Jurkat, Clone E6-1 (cell line): ENCODE results near the gene COL6A1.
"Not testable (repeated sequence)": the region's sequence is repeated elsewhere in the genome, so short reads cannot be mapped to it uniquely, and the experiment has no call there.

Source experiments
- DNase-seq: peaks from one replicate; pipeline ENCODE4 v3.0.0-alpha.2; 2011; ENCODE audit warnings: low read depth, low spot score
- H3K4me3 ChIP-seq: 2 replicates; pipeline ENCODE4 v1.5.1; 2011; ENCODE audit warnings: mild to moderate bottlenecking, low read length, control low read depth, moderate library complexity

Gene COL6A1

DNA sequence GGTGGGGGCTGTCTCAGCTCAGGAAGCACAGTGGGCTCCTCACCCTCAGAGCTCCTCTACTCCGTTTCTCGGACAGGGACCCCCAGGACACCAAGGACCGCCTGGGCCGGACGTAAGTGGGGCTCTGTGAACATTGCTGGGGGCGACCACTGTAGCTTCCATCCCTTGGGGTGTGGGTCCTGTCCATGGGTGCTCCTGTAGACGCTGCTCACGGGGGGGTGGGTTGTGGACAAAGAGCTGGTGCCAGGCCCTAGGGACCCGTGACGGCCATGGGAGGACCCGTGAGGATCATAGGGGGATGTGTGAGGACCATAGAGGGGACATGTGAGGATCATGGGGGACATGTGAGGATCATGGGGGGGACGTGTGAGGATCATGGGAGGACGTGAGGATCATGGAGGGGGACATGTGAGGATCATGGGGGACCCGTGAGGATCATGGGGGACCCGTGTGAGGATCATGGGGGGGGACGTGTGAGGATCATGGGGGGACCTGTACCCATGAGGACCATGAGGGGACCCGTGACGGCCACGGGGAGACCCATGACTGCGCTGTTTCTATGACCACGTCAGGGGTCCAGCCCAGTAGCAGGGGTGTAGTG is 18.1 kb downstream of the COL6A1 start:
- H3K4me3 ChIP-seq: no peak overlapping the region
- no peak for DNase-seq

DNA sequence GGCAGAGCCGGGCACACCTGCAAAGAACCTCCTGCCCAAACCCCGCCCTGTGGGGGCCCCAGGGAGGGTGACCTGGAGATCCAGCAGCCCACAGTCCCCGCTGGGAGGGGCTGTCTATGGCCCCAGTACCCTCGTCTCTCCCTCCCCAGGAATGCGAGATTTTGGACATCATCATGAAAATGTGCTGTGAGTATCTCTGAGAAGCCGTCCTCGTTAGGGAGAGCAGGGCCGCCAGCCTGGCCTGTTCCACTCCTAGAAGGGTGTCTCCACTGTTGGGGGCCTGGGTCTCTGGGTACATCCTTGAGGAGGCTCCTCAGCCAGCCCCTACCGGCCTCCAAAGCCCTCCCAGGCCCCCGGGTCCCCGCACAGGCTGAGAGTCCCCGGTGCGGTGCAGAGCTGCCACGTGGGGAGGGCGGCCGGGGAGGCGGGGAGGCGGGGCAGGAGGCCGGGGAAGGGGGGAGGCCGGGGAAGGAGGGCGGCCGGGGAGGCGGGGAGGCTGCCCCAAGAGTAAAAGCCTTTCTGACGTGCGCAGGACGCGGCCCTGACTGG is 18.7 kb downstream of the COL6A1 start:
- no peak overlapping the region for H3K4me3 ChIP-seq
- DNase-seq: no peak

DNA sequence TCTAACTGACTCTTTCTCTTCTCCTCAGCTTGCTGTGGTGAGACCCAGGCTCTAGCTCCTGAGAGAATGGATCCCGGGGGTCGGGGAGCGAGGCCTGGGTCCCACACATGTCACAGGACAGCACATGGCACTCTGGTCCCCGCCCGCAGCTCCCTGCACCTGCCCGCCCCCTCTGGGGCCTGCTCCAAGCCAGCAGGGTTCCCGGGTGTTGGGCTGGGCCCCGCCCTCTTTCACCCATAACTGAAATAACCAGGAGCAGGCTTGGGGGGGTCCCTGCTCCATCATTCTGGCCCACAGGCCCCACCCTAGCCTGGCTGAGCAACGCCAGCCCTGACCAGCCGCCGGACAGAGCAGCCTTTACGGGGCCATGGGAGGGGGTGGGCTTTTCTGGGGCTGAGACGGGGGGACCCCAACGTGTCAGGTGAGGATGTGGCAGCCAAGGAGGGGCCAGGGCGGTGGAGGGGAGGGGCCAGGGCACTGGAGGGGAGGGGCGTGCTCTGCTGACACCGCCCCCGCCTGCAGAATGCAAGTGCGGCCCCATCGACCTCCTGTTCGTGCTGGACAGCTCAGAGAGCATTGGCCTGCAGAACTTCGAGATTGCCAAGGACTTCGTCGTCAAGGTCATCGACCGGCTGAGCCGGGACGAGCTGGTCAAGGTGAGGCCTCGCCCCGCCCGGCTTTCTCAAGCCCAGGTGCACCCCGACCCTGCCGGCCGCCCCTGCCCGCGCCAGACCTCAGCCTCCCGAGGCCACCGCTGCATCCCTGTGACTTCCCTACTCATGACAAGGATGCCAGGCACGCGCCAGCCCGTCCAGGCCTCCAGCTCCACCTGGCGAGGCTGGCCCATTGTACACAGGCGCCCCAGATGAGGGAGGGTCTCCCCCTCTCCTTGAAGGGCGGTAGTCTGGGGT is 19.4 kb downstream of the COL6A1 start:
- no peak for DNase-seq

DNA sequence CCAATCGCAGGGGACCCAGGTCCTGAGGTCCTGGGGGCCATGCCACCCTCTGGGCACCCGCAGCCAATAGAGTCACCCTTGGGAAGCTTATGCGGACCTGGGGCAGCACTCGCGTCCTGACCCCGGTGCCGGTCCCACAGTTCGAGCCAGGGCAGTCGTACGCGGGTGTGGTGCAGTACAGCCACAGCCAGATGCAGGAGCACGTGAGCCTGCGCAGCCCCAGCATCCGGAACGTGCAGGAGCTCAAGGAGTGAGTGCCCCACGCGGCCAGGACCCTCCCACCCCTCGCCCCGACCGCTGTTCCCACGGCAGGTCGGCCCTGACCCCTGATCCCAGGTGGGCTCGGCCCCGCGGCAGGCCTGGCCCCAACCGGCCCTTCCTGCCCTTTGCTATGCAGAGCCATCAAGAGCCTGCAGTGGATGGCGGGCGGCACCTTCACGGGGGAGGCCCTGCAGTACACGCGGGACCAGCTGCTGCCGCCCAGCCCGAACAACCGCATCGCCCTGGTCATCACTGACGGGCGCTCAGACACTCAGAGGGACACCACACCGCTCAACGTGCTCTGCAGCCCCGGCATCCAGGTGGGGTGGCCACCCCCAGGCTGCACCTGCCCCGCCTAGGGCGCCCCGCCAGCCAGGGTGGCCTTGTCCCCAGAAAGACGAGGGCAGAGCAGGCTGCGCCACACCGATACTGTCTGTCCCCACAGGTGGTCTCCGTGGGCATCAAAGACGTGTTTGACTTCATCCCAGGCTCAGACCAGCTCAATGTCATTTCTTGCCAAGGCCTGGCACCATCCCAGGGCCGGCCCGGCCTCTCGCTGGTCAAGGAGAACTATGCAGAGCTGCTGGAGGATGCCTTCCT is 20.5 kb downstream of the COL6A1 start:
- DNase-seq: no peak
- H3K4me3 ChIP-seq: no peak overlapping the region

More for the DNA sequence above, 19.4 kb downstream of the COL6A1 start:
- H3K4me3 ChIP-seq: no peak overlapping the region

DNA sequence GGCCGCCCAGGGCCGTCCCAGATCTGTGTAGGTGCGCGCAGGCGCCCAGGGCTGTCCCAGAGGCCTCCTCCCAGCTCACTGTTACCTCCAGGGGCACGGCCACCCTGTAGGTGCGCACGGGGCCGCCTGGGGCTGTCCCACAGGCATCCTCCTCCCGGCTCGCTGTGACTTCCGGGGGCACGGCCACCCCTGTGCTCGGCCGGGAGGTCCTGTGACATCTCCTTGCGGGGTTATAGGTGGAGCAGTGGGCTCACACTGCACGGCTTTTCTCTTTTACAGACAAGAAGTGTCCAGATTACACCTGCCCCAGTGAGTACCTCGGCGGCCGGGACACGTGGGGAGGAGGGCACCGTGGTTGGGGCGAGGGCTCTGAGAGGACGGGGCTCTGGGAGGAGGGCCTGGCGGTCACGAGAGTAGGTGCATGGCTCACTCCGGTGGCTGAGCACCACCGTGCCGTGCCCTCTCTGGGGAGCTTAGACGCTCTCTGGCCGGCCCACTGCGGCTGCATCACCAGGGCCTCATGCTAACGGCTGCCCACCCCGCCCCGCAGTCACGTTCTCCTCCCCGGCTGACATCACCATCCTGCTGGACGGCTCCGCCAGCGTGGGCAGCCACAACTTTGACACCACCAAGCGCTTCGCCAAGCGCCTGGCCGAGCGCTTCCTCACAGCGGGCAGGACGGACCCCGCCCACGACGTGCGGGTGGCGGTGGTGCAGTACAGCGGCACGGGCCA is 21.4 kb downstream of the COL6A1 start:
- DNase-seq: no peak
- H3K4me3 ChIP-seq: no peak overlapping the region

DNA sequence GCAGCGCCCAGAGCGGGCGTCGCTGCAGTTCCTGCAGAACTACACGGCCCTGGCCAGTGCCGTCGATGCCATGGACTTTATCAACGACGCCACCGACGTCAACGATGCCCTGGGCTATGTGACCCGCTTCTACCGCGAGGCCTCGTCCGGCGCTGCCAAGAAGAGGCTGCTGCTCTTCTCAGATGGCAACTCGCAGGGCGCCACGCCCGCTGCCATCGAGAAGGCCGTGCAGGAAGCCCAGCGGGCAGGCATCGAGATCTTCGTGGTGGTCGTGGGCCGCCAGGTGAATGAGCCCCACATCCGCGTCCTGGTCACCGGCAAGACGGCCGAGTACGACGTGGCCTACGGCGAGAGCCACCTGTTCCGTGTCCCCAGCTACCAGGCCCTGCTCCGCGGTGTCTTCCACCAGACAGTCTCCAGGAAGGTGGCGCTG is 22.0 kb downstream of the COL6A1 start:
- no peak overlapping the region for H3K4me3 ChIP-seq
- DNase-seq: no peak

DNA sequence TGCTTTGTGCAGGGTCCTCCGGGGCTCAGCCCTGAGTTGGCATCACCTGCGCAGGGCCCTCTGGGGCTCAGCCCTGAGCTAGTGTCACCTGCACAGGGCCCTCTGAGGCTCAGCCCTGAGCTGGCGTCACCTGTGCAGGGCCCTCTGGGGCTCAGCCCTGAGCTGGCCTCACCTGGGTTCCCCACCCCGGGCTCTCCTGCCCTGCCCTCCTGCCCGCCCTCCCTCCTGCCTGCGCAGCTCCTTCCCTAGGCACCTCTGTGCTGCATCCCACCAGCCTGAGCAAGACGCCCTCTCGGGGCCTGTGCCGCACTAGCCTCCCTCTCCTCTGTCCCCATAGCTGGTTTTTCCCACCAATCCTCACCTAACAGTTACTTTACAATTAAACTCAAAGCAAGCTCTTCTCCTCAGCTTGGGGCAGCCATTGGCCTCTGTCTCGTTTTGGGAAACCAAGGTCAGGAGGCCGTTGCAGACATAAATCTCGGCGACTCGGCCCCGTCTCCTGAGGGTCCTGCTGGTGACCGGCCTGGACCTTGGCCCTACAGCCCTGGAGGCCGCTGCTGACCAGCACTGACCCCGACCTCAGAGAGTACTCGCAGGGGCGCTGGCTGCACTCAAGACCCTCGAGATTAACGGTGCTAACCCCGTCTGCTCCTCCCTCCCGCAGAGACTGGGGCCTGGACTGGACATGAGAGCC is 22.7 kb downstream of the COL6A1 start:
- no peak for DNase-seq
- H3K4me3 ChIP-seq: no peak overlapping the region

DNA sequence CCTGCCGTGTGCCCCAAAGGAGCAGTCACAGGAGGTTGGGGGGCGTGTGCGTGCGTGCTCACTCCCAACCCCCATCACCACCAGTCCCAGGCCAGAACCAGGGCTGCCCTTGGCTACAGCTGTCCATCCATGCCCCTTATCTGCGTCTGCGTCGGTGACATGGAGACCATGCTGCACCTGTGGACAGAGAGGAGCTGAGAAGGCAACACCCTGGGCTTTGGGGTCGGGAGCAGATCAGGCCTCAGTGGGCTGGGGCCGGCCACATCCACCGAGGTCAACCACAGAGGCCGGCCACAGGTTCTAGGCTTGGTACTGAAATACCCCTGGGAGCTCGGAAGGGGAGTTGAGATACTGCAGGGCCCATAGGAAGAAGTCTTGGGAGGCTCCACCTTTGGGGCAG is 23.5 kb downstream of the COL6A1 start:
- DNase-seq: no peak

DNA sequence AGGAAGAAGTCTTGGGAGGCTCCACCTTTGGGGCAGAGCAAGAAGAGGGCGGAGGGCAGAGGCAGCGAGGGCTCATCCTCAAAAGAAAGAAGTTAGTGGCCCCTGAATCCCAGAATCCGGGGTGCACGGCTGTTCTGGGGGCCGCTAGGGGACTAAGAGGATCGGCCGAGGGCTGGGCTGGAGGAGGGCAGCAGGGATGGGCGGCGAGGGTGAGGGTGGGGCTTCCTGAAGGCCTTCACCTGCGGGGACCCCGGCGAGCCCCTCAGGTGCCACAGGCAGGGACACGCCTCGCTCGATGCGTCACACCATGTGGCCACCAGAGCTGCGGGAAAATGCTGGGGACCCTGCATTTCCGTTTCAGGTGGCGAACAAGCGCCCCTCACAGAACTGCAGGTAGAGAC is 23.9 kb downstream of the COL6A1 start:
- no peak overlapping the region for H3K4me3 ChIP-seq
- DNase-seq: no peak

More for the DNA sequence above, 23.5 kb downstream of the COL6A1 start:
- H3K4me3 ChIP-seq: no peak overlapping the region

DNA sequence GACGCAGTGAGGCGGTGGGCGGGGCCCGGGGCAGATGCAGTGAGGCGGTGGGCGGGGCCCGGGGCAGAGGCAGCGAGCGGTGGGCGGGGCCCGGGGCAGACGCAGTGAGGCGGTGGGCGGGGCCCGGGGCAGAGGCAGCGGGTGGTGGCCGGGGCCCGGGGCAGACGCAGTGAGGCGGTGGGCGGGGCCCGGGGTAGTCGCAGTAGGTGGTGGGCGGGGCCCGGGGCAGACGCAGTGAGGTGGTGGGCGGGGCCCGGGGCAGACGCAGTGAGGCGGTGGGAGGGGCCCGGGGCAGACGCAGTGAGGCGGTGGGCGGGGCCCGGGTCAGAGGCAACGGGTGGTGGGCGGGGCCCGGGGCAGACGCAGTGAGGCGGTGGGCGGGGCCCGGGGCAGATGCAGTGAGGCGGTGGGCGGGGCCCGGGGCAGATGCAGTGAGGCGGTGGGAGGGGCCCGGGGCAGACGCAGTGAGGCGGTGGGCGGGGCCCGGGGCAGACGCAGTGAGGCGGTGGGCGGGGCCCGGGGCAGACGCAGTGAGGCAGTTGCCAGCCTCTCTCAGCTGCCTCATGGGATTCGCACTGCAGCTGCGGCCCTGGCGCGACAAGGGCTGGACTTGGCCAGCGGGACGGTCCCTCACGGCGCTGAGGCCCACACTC is 24.4 kb downstream of the COL6A1 start:
- H3K4me3 ChIP-seq, DNase-seq: not testable (repeated sequence)

DNA sequence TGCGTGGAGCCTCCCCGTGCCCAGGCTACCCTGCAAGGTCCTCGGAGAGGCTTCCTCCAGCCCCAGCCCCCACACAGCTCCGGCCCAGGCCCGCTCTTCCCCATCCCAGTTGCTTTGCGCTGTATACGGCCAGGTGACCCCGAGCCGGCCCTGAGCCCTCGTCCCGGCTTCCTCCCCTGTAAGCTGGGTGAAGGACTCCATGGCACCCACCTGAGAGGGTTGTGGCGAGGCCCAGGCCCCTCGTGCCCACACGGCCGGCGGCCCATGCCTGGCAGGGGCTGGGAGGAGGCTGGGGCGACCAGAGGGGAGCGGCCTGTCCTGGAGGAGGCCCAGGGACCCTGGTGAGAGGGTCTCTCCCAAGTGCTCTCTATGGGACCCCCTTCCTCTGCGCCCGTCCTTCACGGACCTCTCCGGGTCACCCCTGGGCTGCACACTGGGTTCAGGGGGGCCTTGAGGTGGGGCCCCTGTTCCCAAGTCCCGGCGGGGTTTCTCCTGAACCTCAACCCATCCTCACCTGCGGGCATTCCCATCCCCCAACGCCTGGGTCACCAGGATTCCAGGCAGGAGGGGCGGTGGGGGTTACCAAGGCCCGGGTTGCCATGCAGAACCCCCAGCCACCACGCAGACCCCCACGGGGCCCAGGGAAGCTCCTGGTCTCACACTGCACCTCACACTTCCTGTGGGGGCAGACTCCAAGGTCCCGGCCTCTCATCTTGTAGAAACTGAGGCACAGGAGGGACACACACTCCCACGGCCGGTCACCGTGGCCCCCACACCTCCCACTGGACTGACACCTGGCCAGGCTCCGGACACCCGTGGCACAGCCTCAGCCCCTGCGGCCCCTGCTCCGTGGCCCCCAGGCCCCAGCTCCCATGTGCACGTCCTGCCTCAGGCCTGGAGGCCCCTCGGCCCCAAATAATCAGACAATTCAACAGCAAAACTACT is 25.2 kb downstream of the COL6A1 start:
- no peak overlapping the region for H3K4me3 ChIP-seq
- DNase-seq: no peak

DNA sequence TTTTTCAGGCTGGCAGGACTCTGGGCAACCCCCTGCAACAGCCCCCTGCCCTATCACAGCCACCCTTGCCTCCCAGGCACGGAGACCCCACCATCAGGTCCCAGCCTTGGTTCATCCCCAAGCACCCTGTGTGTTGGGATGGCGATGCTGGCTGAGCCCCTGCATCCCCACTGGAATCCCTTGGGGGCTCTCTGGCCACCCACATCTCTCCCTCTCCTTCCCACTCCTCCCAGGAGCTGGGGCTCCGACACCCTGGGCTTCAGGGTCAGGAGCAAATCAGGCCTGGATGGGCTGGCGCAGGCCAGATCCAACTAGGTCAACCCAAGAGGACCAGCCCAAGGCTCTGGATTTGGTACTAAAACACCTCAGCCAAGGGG is 25.9 kb downstream of the COL6A1 start:
- no peak overlapping the region for H3K4me3 ChIP-seq
- no peak for DNase-seq

DNA sequence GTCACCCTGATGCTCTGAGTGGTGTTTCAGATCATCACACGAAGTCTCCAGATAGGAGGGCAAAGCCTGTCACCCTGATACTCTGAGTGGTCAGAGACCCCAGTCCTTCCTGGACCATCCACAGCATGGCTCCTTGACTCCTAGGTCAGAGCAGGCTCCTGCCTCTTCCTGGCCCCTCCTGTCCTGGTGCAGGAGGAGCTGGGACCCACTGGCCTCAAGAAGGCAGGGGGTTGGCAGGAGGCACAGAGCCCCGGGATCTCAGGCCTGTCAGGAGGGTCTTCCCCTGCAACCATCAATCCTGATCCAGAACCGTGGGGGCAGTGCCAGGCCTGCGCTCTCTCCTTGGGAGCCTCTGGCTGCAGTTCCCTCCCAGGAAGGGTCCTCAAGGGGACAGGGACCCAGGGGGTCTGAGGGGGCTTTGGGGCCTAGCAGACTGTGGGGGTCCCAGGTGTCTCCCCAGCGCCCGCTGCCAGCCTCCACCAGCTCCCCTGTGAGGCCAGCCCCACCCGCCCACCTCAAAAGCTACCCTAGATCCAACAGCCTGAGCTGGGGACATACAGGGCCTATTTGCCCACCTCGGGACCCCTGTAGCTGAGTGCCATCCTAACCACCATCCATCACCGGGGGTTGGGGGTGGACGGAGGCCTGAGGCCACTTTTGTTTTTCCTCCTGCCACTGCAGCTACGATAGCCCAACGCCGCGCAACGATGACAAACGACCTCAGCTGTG is 27.5 kb downstream of the COL6A1 start:
- no peak overlapping the region for H3K4me3 ChIP-seq
- no peak for DNase-seq

DNA sequence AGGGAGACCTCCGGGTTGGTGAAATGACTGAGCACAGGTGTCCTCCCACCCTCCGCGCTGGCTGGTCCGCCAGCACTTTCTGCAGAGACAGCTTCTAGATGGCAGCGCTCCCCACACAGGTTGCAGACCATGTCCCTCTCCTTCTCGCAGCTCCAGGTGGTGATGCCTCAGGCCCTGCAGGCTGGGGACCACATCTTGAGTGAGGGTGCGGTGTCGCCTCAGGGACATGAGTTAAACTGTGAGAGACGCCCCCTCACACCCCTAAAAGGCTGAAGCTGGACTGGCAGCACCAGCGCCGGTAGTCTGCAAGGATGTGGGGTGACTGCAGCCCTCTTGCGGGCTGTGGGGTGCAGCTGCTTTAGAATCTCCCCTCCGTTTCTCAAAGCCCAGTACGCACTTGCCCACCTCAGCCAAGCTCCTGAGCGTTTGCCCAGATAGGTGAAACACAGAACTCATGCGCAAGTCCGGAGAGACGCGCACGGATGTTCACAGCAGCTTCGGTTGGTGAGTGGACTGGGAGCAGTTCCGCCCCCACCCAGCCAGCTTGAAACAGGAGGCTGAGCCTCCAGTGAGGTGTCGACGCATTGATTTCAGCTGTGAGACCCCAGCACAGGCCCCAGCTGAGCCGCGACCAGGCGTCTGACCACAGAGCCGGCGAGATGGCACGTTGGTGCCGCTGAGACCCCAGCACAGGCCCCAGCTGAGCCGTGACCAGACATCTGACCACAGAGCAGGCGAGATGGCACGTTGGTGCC is 28.6 kb downstream of the COL6A1 start:
- DNase-seq: no peak
- H3K4me3 ChIP-seq: no peak overlapping the region

DNA sequence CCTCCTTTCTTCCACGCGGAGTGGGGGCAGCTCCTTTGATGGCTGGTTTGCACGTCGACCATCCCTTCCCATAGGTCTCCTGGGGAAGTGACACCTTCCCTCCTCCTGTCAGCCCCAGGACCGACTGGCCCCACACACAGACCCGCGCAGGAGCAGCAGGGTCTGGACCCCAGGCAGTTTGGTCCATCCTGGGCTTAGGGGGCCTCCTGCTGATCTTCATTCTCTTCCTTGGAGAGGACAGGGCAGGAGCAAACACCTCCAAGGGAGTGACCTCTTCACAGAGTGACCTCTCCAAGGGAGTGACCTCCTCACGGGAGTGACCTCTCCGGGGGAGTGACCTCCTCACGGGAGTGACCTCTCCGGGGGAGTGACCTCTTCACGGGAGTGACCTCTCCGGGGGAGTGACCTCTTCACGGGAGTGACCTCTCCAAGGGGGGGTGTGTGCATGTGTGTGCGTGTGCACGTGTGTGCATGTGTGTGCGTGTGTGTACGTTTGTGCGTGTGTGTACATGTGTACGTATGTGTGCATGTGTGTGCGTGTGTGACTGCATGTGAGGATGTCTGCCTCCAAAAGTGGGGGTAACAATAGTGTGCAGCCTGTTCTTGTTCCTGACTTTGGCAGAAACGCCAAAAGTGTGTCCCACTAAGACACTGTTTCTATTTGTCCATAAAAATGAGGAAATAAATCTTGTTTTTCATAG is 29.8 kb downstream of the COL6A1 start:
- DNase-seq: no peak
- H3K4me3 ChIP-seq: no peak overlapping the region
